IgD-negative memory B cell (primary cell): Measurements from ENCODE around the gene KLF14. TPM values are rescaled to one million over a fixed set of nuclear protein-coding genes. Genes with fewer than 3 reads are reported as not detected.
A peak's percentile ranks its signal among the peaks of the same experiment; 100 is the strongest.

ENCODE experiments used
- H3K27ac Mint-ChIP-seq, 3 donors: one replicate each; pipeline ENCODE4 v1.8.0; 2020 to 2022; ENCODE audit warnings: mild to moderate bottlenecking in 3 of 3, mixed read lengths in 3 of 3, moderate library complexity in 1 of 3
- H3K27me3 Mint-ChIP-seq: one replicate; pipeline ENCODE4 v1.8.0; 2021; ENCODE audit warnings: mixed read lengths
- H3K36me3 Mint-ChIP-seq: one replicate; pipeline ENCODE4 v1.8.0; 2020; ENCODE audit warnings: mild to moderate bottlenecking, mixed read lengths
- H3K4me1 Mint-ChIP-seq, 3 donors: one replicate each; pipeline ENCODE4 v1.8.0; 2020 to 2022; ENCODE audit warnings: mixed read lengths in 3 of 3, mild to moderate bottlenecking in 1 of 3
- H3K4me3 Mint-ChIP-seq, 4 donors: one replicate each; pipeline ENCODE4 v1.8.0; 2020 to 2022; ENCODE audit warnings: mild to moderate bottlenecking in 4 of 4, mixed read lengths in 4 of 4, moderate library complexity in 3 of 4
- H3K9me3 Mint-ChIP-seq, 3 donors: one replicate each; pipeline ENCODE4 v1.8.0; 2020 to 2021; ENCODE audit warnings: mixed read lengths in 3 of 3, mild to moderate bottlenecking in 1 of 3
- polyA plus RNA-seq: library from polyadenylated mRNA; unstranded; fragments of 300-500 nt; fragmentation: Illumina TruSeq; gene quantifications from one replicate; pipeline ENCODE4 v1.2.3, GENCODE V29; 2021

The KLF14 gene
- polyA plus RNA-seq, 1 donor from 2014 or later = 0.11 TPM

GRCh38 chr7:130734815-130735716, 1.1 kb upstream of the KLF14 start:
- peak overlapping the region; percentile 10 to 90 (median 19) for H3K27ac Mint-ChIP-seq
- peak overlapping the region; percentile 86 to 95 (median 91) for H3K4me3 Mint-ChIP-seq
- H3K4me1 Mint-ChIP-seq = peaks cover 1 to 14% (median 2%) of the 10 kb centered on the region in 3 donors
- peaks cover 0 to 2% (median 0%) of the 10 kb centered on the region in 3 donors for H3K9me3 Mint-ChIP-seq
- H3K36me3 Mint-ChIP-seq = no peaks in the 10 kb centered on the region
- H3K27me3 Mint-ChIP-seq = peaks cover 52% of the 10 kb centered on the region

GRCh38 chr7:130732980-130733930, 752 bp downstream of the KLF14 start:
- peaks cover 55% of the 10 kb centered on the region for H3K27me3 Mint-ChIP-seq
- H3K27ac Mint-ChIP-seq = peak overlapping the region in 2 of 3 donors; percentile 75 to 76
- peak overlapping the region; percentile 78 to 92 (median 88) for H3K4me3 Mint-ChIP-seq
- peaks cover 0 to 2% (median 0%) of the 10 kb centered on the region in 3 donors for H3K9me3 Mint-ChIP-seq
- peaks cover 1 to 14% (median 2%) of the 10 kb centered on the region in 3 donors for H3K4me1 Mint-ChIP-seq
- peaks cover 3% of the 10 kb centered on the region for H3K36me3 Mint-ChIP-seq

DNA sequence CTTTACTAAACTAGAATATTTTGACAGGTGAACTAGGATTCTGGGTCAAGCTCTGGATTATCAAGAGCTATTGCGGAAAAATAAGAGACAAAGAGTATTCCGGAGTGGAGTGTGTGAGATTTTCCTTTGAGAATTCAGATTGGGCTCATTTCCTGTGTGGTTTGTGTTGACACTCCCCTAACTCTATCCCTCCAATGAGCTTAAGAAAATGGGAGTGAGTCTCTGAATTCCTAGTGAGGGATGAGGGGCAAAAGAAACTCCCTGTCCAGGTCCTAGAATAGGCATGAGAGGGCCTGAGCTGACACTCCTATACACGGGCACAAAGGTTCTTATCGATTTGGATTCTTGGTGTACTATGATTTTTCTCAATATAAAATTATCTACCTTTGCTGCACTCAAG, 10.2 kb downstream of the KLF14 start:
- H3K27ac Mint-ChIP-seq = no peak overlapping the region
- H3K27me3 Mint-ChIP-seq = peaks cover 11% of the 10 kb centered on the region
- H3K9me3 Mint-ChIP-seq = no peaks in the 10 kb centered on the region
- no peaks in the 10 kb centered on the region for H3K36me3 Mint-ChIP-seq
- no peaks in the 10 kb centered on the region for H3K4me1 Mint-ChIP-seq
- no peak overlapping the region for H3K4me3 Mint-ChIP-seq

GRCh38 chr7:130721486-130722277, 12.3 kb downstream of the KLF14 start:
- no peaks in the 10 kb centered on the region for H3K9me3 Mint-ChIP-seq
- H3K27ac Mint-ChIP-seq = no peak overlapping the region
- H3K27me3 Mint-ChIP-seq = peaks cover 11% of the 10 kb centered on the region
- H3K36me3 Mint-ChIP-seq = no peaks in the 10 kb centered on the region
- no peaks in the 10 kb centered on the region for H3K4me1 Mint-ChIP-seq
- no peak overlapping the region for H3K4me3 Mint-ChIP-seq

DNA sequence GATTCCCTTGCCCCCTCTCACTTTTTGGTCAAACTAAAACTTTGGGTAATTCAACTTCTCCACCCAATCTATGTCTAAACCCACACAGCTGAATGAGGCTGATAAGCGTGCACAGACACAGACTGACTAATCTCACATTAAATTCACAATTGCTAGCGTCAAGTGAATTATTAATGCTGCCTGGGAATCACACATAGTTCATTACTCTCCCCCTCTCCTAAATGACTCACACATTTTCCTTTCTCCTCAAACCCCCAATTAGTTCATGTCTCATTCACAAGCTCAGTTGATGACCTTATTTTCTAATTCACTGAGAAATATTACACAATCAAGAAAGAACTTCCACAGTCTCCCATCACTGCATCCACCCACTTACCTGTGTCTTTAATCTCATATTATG, 14.5 kb downstream of the KLF14 start:
- Mint-ChIP-seq H3K27ac (no peak overlapping the region), H3K4me3 (no peak overlapping the region), H3K27me3 (peaks cover 9% of the 10 kb centered on the region), H3K9me3 (no peaks in the 10 kb centered on the region), H3K4me1 (no peaks in the 10 kb centered on the region), H3K36me3 (no peaks in the 10 kb centered on the region)

GRCh38 chr7:130712416-130712815, 21.6 kb downstream of the KLF14 start:
- H3K4me1 Mint-ChIP-seq = no peaks in the 10 kb centered on the region
- H3K27ac Mint-ChIP-seq = no peak overlapping the region
- H3K27me3 Mint-ChIP-seq = peaks cover 12% of the 10 kb centered on the region
- no peaks in the 10 kb centered on the region for H3K9me3 Mint-ChIP-seq
- H3K4me3 Mint-ChIP-seq = no peak overlapping the region
- H3K36me3 Mint-ChIP-seq = no peaks in the 10 kb centered on the region

- H3K27me3 Mint-ChIP-seq = peaks cover 21% of the 10 kb centered on the region
- peaks cover 6 to 11% (median 8%) of the 10 kb centered on the region in 3 donors for H3K9me3 Mint-ChIP-seq
- H3K27ac Mint-ChIP-seq = no peak overlapping the region
- no peaks in the 10 kb centered on the region for H3K4me1 Mint-ChIP-seq
- no peaks in the 10 kb centered on the region for H3K36me3 Mint-ChIP-seq
- no peak overlapping the region for H3K4me3 Mint-ChIP-seq
Observed at GRCh38 chr7:130708766-130709165, 25.2 kb downstream of the KLF14 start.

- Mint-ChIP-seq H3K4me1 (no peaks in the 10 kb centered on the region), H3K27me3 (peaks cover 18% of the 10 kb centered on the region), H3K27ac (no peak overlapping the region), H3K4me3 (no peak overlapping the region), H3K9me3 (peaks cover 6 to 11% (median 8%) of the 10 kb centered on the region in 3 donors), H3K36me3 (no peaks in the 10 kb centered on the region)
Observed at GRCh38 chr7:130708001-130708400, 26.0 kb downstream of the KLF14 start.

GRCh38 chr7:130703851-130704250, 30.2 kb downstream of the KLF14 start:
- peaks cover 8% of the 10 kb centered on the region for H3K27me3 Mint-ChIP-seq
- H3K36me3 Mint-ChIP-seq = no peaks in the 10 kb centered on the region
- H3K4me3 Mint-ChIP-seq = no peak overlapping the region
- H3K4me1 Mint-ChIP-seq = no peaks in the 10 kb centered on the region
- H3K27ac Mint-ChIP-seq = no peak overlapping the region
- H3K9me3 Mint-ChIP-seq = peaks cover 6 to 11% (median 8%) of the 10 kb centered on the region in 3 donors

DNA sequence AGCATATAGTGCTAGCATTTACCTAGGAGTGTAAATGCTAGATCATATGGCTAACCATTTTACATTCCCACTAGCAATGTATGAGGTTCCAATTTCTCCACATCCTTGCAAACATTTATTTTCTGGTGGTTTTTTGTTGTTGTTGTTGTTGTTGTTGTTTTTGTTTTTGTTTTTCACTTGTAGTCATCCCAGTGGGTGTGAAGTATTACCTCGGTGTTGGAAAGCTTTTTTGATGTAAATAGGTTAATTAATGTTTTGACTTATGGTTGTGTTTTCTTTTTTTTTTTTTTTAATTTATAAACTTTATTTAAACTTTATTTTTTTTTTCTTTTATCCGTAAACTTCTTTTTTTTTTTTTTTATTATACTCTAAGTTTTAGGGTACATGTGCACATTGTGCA, 32.4 kb downstream of the KLF14 start:
- H3K27me3 Mint-ChIP-seq = peaks cover 5% of the 10 kb centered on the region
- no peaks in the 10 kb centered on the region for H3K4me1 Mint-ChIP-seq
- H3K9me3 Mint-ChIP-seq = peaks cover under 1 to 4% (median 4%) of the 10 kb centered on the region in 3 donors
- no peak overlapping the region for H3K27ac Mint-ChIP-seq
- no peak overlapping the region for H3K4me3 Mint-ChIP-seq
- no peaks in the 10 kb centered on the region for H3K36me3 Mint-ChIP-seq

DNA sequence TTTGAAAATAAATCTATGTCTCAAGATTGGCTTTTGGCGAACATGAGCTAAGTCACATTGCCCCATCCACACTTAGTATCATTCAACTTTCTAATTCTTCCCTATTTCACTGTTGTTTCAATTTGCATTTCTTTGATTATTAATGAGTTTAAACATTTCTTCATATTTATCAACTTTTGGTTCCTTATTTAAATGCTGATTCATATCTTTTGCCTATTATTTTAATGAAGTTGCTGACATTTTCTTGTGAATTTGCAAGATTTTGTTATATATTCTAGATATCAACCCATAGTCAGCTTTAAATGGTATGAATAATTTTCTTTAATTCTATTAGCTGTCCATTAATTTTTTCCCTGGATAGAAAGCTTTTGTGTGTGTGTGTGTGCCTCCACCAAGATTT, 33.2 kb downstream of the KLF14 start:
- no peak overlapping the region for H3K4me3 Mint-ChIP-seq
- H3K9me3 Mint-ChIP-seq = no peaks in the 10 kb centered on the region
- H3K27ac Mint-ChIP-seq = no peak overlapping the region
- H3K36me3 Mint-ChIP-seq = no peaks in the 10 kb centered on the region
- peaks cover 2% of the 10 kb centered on the region for H3K27me3 Mint-ChIP-seq
- H3K4me1 Mint-ChIP-seq = no peaks in the 10 kb centered on the region

DNA sequence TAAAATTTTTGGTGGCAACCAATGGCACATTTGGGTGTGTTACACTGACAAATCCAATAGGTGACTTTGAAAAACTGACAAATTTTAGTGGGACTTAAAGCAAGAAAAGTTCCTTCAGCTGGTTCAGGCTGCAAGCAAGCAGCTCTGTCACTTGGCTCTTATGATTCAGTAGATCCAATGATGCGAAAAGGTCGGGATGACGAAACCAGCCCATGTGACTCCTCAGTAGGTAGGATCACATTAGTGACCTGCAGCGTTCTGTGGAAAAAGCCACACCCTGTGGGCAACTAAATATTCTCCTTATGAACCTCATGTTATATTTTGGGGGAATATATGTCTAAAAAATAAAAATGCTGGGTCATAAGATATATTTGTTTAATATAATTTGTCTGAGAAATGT, 34.3 kb downstream of the KLF14 start:
- Mint-ChIP-seq H3K27me3 (no peaks in the 10 kb centered on the region), H3K4me3 (no peak overlapping the region), H3K36me3 (no peaks in the 10 kb centered on the region)

GRCh38 chr7:130697820-130698219, 36.2 kb downstream of the KLF14 start:
- no peaks in the 10 kb centered on the region for H3K4me1 Mint-ChIP-seq
- H3K36me3 Mint-ChIP-seq = no peaks in the 10 kb centered on the region
- no peak overlapping the region for H3K27ac Mint-ChIP-seq
- no peaks in the 10 kb centered on the region for H3K9me3 Mint-ChIP-seq
- no peak overlapping the region for H3K4me3 Mint-ChIP-seq
- H3K27me3 Mint-ChIP-seq = no peaks in the 10 kb centered on the region

More for the DNA sequence above, 34.3 kb downstream of the KLF14 start:
- Mint-ChIP-seq H3K9me3 (no peaks in the 10 kb centered on the region), H3K27ac (no peak overlapping the region), H3K4me1 (no peaks in the 10 kb centered on the region)

DNA sequence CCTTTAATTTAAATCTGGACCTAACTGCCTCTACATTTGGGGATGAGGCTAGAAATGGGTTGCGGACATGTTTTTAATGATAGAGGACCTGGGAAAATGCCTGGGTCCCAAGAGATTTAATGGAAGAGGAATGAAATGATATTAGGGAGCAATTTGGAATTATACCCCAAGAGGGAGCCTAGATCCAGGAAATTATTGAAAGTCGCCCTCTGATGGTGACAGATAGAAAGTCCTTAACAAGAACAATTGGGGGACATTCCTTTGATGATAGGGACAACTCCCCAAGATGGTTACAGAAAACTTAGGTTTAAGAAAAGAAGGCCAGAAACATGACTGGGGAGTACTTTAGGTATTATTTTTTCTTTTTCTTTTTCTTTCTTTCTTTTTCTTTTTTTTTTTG, 38.2 kb downstream of the KLF14 start:
- Mint-ChIP-seq H3K4me1 (no peaks in the 10 kb centered on the region), H3K9me3 (peaks cover 0 to 4% (median 3%) of the 10 kb centered on the region in 3 donors), H3K36me3 (peaks cover 2% of the 10 kb centered on the region), H3K27ac (no peak overlapping the region), H3K4me3 (no peak overlapping the region), H3K27me3 (no peaks in the 10 kb centered on the region)
